Measurements from ENCODE around the gene MACROD2.

DNA sequence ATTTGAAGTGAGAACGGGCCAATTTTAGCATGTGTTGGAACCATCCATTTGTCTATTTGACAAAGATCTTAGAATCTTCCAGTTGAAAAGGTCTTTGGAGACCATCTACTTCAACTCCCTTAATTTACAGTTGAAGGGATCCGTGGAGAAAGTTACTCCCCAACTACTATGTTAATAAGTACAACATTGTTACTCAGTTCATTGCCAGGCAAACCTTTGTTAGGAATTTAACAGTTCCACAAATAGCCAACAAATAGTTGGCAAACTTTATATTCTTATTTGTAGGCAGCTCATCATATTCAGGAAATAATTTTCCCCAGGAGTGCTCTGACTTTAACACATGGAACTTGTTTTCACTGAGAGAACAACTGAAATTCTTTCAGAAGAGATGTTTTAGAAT lies 423.1 kb downstream of the MACROD2 start:
- TF ChIP-seq, protein P1, sequence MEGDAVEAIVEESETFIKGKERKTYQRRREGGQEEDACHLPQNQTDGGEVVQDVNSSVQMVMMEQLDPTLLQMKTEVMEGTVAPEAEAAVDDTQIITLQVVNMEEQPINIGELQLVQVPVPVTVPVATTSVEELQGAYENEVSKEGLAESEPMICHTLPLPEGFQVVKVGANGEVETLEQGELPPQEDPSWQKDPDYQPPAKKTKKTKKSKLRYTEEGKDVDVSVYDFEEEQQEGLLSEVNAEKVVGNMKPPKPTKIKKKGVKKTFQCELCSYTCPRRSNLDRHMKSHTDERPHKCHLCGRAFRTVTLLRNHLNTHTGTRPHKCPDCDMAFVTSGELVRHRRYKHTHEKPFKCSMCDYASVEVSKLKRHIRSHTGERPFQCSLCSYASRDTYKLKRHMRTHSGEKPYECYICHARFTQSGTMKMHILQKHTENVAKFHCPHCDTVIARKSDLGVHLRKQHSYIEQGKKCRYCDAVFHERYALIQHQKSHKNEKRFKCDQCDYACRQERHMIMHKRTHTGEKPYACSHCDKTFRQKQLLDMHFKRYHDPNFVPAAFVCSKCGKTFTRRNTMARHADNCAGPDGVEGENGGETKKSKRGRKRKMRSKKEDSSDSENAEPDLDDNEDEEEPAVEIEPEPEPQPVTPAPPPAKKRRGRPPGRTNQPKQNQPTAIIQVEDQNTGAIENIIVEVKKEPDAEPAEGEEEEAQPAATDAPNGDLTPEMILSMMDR (optimal IDR thresholded peaks at IDR 0.05 in 1 of 3, IDR thresholded peaks at IDR 0.05 in 1 of 3, conservative IDR thresholded peaks at IDR 0.05 in 1 of 3; ENCODE audit: extremely low read depth in 1 of 3, insufficient read depth in 2 of 3, low read length in 3 of 3) = no peak
- no peak for TF ChIP-seq EZH2 (IDR thresholded peaks at IDR 0.05; ENCODE audit: low read length)
